Measurements from ENCODE around the gene PICK1.

The PICK1 gene

DNA sequence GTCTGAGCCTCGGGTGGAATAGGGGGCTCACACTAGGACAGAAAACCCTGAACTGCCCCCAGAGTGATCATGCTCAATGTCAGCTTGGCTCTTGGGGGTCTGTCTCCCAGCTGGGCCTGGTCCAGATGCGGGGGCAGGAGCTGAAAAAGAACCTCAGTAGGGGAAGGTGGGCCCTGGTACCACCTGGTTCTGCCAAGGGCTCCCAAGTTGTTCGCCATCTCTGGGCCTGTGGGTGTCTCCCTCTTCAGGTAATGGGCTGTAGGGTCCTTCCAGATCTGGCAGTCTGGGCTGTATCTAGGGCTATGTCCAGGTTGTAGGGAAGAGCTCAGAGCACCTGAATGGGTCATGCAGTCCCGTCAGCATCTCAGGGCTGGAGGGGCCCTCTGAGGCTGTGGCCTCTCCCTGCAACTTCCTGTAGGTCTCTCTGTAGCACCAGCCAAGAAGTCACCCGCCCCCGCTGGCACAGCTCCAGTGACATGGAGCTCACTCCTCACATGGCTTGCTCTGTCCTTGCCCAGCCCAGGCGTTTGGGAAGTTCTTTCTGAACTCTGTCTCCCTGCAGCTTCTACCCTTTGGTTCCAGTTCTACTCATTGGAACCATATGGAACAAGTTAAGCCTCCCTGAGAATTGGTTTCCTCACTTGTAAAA, 39.8 kb upstream of the PICK1 start:
- TF ChIP-seq POLR2A (IDR thresholded peaks at IDR 0.05; ENCODE audit: extremely low read depth, insufficient read length) (no peak), MYC (IDR thresholded peaks at IDR 0.05; ENCODE audit: low read depth, low read length) (no peak)
- TF ChIP-seq, protein P1, sequence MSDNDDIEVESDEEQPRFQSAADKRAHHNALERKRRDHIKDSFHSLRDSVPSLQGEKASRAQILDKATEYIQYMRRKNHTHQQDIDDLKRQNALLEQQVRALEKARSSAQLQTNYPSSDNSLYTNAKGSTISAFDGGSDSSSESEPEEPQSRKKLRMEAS (IDR thresholded peaks at IDR 0.05; ENCODE audit: low read depth, low read length) = no peak
- TF ChIP-seq, protein P2, sequence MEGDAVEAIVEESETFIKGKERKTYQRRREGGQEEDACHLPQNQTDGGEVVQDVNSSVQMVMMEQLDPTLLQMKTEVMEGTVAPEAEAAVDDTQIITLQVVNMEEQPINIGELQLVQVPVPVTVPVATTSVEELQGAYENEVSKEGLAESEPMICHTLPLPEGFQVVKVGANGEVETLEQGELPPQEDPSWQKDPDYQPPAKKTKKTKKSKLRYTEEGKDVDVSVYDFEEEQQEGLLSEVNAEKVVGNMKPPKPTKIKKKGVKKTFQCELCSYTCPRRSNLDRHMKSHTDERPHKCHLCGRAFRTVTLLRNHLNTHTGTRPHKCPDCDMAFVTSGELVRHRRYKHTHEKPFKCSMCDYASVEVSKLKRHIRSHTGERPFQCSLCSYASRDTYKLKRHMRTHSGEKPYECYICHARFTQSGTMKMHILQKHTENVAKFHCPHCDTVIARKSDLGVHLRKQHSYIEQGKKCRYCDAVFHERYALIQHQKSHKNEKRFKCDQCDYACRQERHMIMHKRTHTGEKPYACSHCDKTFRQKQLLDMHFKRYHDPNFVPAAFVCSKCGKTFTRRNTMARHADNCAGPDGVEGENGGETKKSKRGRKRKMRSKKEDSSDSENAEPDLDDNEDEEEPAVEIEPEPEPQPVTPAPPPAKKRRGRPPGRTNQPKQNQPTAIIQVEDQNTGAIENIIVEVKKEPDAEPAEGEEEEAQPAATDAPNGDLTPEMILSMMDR (IDR thresholded peaks at IDR 0.05; ENCODE audit: low read depth, low read length) = no peak
- peak; percentile 40 for DNase-seq (ENCODE audit: low read depth)
- no peak overlapping the region for H3K4me3 ChIP-seq (ENCODE audit: low read depth, low read length)

DNA sequence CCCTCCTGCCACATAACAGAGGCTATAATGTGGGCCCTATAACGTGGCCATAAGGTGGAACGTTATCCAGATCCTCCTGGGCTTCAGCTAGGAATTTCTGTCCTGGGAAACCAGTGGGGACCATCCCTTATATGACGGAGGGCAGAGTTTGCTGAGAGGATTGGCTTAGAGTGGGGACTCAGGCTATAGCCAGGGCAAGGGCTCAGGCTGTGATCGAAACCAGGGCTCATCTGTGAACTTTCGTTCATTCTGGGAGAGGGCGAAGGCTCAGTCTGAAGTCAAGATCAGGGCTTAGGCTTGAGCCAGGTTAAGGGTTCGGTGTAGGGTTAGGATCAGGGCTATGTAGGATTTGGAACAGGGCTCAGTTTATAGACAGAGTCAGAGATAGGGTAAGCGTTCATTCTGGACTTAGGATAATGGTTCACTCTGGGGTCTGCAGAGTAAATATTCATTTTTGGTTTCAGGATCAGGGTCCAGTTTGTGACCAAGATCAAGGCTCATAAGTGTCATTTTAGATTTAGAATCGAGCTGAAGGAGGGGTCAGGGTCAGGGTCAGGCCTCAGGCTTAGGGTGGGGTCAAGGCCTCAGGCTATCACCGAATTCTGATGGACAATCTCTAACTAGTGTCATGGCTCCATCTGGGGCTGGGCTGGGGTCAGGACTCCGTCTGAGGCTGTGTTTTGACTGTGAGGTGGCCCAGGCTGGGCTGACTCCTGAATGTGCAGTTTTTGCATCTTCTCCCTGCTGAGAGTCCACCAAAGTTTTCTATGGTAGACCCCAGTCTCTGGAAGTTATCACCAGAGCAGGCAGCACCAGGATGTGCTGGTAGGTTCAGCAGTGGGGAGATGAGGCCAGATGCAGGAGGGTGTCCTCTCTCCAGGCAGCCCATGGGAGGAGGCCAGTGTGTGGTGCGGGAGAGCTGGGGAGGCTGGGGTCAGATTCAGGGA, 39.0 kb upstream of the PICK1 start:
- DNase-seq (ENCODE audit: low read depth) = no peak
- TF ChIP-seq, protein P1 (IDR thresholded peaks at IDR 0.05; ENCODE audit: low read depth, low read length) = no peak
- TF ChIP-seq POLR2A (IDR thresholded peaks at IDR 0.05; ENCODE audit: extremely low read depth, insufficient read length) (no peak), MYC (IDR thresholded peaks at IDR 0.05; ENCODE audit: low read depth, low read length) (no peak)
- TF ChIP-seq, protein P2 (IDR thresholded peaks at IDR 0.05; ENCODE audit: low read depth, low read length) = no peak
- H3K4me3 ChIP-seq (ENCODE audit: low read depth, low read length) = no peak overlapping the region

DNA sequence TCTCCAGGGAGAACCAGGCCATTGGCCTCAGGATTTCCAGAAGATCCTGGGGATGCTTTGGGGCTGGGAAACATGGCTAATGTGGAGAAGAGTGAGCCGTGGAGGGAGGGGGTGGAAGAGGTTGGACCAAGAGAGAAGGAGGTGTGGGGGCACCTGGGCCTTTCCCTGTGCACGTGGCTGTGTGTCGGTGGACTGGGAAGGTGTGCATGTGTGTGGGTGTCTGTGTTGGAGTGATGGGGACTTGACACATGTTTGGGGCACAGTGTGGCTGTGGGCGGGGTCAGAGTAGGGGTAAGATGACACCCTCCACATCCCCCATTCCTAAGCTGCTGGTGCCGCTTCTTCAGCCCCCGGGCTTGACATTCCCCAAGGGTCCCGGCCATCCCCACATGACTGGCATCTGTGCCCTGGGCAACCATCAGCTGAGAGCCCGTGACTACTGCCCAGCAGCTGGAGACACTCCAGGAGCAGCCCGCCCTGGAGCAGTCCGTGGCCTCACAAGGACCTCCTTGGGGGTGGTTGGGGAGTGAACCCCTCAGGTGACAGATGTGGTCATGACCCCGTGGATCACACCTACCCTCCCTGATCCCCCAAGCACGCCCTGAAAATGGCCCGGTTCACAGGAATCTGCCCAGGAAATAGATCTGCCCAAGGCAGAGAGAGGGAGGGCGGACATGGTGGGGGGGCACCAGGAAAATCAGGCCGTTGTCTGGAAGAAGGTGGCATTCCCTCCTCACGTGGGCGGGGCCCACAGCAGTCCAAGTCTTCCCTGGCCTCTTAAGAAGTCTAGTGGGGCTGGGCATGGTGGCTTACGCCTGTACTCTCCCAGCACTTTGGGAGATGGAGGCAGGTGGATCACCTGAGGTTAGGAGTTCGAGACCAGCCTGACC, 38.0 kb upstream of the PICK1 start:
- TF ChIP-seq, protein P1 (IDR thresholded peaks at IDR 0.05; ENCODE audit: low read depth, low read length) = no peak
- TF ChIP-seq POLR2A (IDR thresholded peaks at IDR 0.05; ENCODE audit: extremely low read depth, insufficient read length) (no peak), MYC (IDR thresholded peaks at IDR 0.05; ENCODE audit: low read depth, low read length) (no peak)
- TF ChIP-seq, protein P2 (IDR thresholded peaks at IDR 0.05; ENCODE audit: low read depth, low read length) = no peak
- DNase-seq (ENCODE audit: low read depth) = no peak
- no peak overlapping the region for H3K4me3 ChIP-seq (ENCODE audit: low read depth, low read length)

DNA sequence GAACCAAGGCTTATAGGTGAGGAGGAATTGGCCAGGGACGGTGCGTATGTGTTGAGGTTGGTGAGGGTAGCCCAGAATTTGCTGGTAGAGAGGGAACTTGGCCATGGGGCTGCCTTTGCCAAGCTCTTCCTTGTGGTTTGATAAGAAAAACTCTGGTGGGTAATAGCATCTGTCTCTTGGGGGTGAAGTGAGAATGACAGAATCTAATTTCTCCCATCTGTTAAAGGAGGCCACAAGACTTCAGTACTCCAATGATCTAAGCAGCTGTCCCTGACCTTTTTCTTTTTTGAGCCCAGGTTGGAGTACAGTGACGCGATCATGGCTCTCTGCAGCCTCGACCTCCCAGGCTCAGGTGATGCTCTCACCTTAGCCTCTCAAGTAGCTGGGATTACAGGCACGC, 36.0 kb upstream of the PICK1 start:
- H3K4me3 ChIP-seq (ENCODE audit: low read depth, low read length) = no peak overlapping the region
- DNase-seq (ENCODE audit: low read depth) = no peak
- no peak for TF ChIP-seq POLR2A (IDR thresholded peaks at IDR 0.05; ENCODE audit: extremely low read depth, insufficient read length)
- no peak for TF ChIP-seq MYC (IDR thresholded peaks at IDR 0.05; ENCODE audit: low read depth, low read length)
- TF ChIP-seq, protein P1 (IDR thresholded peaks at IDR 0.05; ENCODE audit: low read depth, low read length) = no peak
- TF ChIP-seq, protein P2 (IDR thresholded peaks at IDR 0.05; ENCODE audit: low read depth, low read length) = no peak

DNA sequence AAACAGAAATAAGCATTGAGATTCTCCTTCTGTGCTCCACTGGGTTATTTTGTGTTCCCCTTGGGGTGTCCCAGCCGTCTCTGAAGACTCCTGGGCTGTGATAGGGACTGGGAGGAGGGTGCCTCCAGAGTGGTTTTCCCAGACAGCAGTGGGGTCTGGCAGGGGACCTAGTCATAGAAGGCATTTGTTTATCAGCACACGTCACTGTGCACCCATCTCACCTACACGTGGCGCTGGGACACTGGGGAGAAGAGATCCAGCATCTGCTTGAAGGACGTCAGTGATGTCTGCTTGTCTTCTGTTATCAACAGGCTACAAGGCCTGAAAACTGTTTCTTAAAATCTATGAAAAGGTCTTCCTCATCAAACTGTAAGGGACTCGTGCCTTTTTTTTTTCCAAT, 34.2 kb upstream of the PICK1 start:
- DNase-seq (ENCODE audit: low read depth) = no peak
- no peak overlapping the region for H3K4me3 ChIP-seq (ENCODE audit: low read depth, low read length)
- TF ChIP-seq MYC (IDR thresholded peaks at IDR 0.05; ENCODE audit: low read depth, low read length) (no peak), POLR2A (IDR thresholded peaks at IDR 0.05; ENCODE audit: extremely low read depth, insufficient read length) (no peak)
- TF ChIP-seq, protein P1 (IDR thresholded peaks at IDR 0.05; ENCODE audit: low read depth, low read length) = no peak
- TF ChIP-seq, protein P2 (IDR thresholded peaks at IDR 0.05; ENCODE audit: low read depth, low read length) = no peak

Measured in NB4 (cell line).